22Rv1 (cell line): Measurements from ENCODE around the gene UCHL3.

Experiments used
- ZFX ChIP-seq: fragments of 450-650 bp; IDR thresholded peaks from 2 replicates; pipeline ENCODE4 v1.6.1; 2017; ENCODE audit warnings: antibody characterized with exemption, borderline replicate concordance
- TF ChIP-seq, protein P1 (sequence below): fragments of 450-650 bp; IDR thresholded peaks from 2 replicates; pipeline ENCODE4 v1.5.1; 2017; ENCODE audit warnings: mild to moderate bottlenecking

- TF ChIP-seq, protein P1, sequence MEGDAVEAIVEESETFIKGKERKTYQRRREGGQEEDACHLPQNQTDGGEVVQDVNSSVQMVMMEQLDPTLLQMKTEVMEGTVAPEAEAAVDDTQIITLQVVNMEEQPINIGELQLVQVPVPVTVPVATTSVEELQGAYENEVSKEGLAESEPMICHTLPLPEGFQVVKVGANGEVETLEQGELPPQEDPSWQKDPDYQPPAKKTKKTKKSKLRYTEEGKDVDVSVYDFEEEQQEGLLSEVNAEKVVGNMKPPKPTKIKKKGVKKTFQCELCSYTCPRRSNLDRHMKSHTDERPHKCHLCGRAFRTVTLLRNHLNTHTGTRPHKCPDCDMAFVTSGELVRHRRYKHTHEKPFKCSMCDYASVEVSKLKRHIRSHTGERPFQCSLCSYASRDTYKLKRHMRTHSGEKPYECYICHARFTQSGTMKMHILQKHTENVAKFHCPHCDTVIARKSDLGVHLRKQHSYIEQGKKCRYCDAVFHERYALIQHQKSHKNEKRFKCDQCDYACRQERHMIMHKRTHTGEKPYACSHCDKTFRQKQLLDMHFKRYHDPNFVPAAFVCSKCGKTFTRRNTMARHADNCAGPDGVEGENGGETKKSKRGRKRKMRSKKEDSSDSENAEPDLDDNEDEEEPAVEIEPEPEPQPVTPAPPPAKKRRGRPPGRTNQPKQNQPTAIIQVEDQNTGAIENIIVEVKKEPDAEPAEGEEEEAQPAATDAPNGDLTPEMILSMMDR, result no peak
- no peak for TF ChIP-seq ZFX
Measured at GRCh38 chr13:75518439-75519088, 31.0 kb upstream of the UCHL3 start.
